HUDEP-2 (cell line): ENCODE measurements around the gene PCDHB15.
"Not testable (repeated sequence)": the region's sequence is repeated elsewhere in the genome, so short reads cannot be mapped to it uniquely, and the experiment has no call there.

Experiments used
- DNase-seq, 76 experiments: peaks; one replicate each; lab custom pipeline; 2025; ENCODE audit not compliant: unreplicated experiment in 76 of 76; lab: John Stamatoyannopoulos, UW

Gene PCDHB15

DNA sequence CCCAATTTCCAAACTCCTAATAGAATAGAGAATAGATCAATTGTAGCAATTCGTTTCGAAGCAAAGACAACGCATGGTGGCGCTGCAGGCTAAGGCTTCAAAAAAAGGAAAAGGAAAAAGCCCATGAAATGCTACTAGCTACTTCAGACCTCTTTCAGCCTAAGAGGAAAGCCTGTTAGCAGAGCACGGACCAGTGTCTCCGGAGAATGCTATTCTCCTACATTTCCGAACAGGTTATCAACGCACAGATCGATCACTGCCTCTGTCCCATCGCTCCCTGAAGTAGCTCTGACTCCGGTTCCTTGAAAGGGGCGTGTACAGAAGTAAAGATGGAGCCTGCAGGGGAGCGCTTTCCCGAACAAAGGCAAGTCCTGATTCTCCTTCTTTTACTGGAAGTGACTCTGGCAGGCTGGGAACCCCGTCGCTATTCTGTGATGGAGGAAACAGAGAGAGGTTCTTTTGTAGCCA is at the start of gene PCDHB15:
PCDHB15 (plus strand) TSS at position 146 of the 468 bp plus-strand sequence; CDS start at position 330, 184 bp downstream.
- peak in 8 of 76 experiments; percentile 0 to 29 (median 8) for DNase-seq

GRCh38 chr5:141196363-141196762 is 48.8 kb upstream of the PCDHB15 start:
- no peak for DNase-seq

DNA sequence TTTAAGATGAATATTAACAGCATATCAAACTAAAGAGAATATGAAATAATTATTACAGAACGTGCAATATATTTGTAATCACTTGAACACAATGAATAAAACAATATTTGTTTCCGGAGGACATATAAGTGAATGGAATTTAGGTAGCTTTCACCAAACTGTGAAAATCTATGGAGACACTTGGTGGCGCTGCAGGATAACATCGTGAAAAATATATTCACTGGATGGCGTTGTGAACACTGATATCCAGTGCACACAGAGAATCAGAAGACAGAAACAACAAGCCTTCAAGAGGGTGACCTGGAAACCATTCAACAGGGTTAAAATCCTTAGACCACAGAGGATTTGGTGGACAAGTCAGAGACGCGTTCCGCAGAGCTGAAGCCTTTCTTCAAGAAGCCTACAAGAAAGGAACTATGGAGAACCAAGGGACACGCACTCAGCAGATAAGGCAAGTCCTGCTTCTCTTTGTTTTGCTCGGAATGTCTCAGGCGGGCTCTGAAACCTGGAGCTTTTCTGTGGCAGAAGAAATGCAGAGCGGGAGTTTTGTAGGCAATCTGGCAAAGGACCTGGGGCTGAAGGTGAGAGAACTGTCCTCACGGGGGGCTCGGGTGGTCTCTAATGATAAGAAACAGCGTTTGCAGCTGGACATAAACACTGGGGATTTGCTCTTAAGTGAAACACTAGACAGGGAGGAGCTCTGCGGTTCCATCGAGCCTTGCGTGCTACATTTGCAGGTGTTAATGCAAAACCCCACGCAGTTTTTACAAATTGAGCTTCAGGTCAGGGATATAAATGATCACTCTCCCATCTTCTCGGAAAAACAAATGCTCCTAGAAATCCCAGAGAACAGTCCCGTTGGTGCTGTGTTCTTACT is 45.6 kb upstream of the PCDHB15 start, which contains the start of gene PCDHB11:
PCDHB11 (plus strand) TSS at position 269 of the 877 bp plus-strand sequence; CDS start at position 417, 148 bp downstream.
- DNase-seq, result no peak

GRCh38 chr5:141201126-141201525 is 44.1 kb upstream of the PCDHB15 start:
- not testable (repeated sequence) for DNase-seq

GRCh38 chr5:141201646-141202045 is 43.5 kb upstream of the PCDHB15 start:
- DNase-seq, result not testable (repeated sequence)

DNA sequence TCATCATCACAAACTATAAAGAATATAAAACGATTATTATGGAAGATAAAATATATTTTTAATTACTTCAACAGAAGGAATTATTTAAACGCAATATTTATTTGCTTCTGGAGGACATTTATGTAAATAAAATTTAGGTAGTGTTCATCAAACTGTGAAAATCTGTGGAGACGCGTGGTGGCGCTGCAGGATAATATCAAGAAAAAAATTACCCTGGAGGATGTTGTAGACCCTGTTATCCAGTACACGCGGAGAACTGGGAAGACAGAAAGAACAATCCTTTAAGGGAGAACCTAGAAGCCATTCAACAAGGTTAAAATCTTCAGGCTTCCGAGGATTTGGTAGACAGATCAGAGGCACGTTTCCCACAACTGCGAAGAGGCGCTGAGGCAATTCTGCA is 36.7 kb upstream of the PCDHB15 start, which contains the start of gene PCDHB12:
PCDHB12 (plus strand) TSS at position 242 of the 400 bp plus-strand sequence. CDS start 189 bp downstream, outside the sequence.
- DNase-seq, result no peak

- DNase-seq, result not testable (repeated sequence)
Measured at GRCh38 chr5:141210281-141210680, 34.9 kb upstream of the PCDHB15 start.

- not testable (repeated sequence) for DNase-seq
Measured at GRCh38 chr5:141210849-141211248, 34.3 kb upstream of the PCDHB15 start.

DNA sequence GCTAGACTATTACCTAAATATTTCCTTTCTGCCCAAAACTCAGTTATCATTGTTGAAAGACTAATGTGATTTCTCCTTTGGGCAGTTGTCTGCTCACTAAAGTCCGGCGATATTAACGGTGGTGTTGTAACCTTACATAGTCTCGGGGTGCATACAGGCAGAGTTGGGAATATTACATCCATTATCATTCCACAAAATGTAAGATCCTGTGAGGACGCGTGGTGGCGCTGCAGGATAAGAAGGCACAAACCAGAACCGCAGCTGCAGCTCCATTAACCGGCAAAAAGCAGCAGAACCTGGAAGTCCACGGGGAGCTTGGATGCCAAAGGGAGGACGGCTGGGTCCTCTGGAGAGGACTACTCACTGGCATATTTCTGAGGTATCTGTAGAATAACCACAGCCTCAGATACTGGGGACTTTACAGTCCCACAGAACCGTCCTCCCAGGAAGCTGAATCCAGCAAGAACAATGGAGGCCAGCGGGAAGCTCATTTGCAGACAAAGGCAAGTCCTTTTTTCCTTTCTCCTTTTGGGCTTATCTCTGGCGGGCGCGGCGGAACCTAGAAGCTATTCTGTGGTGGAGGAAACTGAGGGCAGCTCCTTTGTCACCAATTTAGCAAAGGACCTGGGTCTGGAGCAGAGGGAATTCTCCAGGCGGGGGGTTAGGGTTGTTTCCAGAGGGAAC is 31.4 kb upstream of the PCDHB15 start, which contains the start of gene PCDHB13:
PCDHB13 (plus strand) TSS at position 264 of the 684 bp plus-strand sequence; CDS start at position 469, 205 bp downstream.
- DNase-seq, result peak in 9 of 76 experiments; percentile 2 to 30 (median 12)

DNA sequence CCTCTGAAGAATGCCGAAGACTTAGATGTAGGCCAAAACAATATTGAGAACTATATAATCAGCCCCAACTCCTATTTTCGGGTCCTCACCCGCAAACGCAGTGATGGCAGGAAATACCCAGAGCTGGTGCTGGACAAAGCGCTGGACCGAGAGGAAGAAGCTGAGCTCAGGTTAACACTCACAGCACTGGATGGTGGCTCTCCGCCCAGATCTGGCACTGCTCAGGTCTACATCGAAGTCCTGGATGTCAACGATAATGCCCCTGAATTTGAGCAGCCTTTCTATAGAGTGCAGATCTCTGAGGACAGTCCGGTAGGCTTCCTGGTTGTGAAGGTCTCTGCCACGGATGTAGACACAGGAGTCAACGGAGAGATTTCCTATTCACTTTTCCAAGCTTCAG is 30.6 kb upstream of the PCDHB15 start:
- not testable (repeated sequence) for DNase-seq

DNA sequence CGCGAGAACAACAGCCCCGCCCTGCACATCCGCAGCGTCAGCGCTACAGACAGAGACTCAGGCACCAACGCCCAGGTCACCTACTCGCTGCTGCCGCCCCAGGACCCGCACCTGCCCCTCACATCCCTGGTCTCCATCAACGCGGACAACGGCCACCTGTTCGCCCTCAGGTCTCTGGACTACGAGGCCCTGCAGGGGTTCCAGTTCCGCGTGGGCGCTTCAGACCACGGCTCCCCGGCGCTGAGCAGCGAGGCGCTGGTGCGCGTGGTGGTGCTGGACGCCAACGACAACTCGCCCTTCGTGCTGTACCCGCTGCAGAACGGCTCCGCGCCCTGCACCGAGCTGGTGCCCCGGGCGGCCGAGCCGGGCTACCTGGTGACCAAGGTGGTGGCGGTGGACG is 29.7 kb upstream of the PCDHB15 start:
- DNase-seq, result not testable (repeated sequence)

DNA sequence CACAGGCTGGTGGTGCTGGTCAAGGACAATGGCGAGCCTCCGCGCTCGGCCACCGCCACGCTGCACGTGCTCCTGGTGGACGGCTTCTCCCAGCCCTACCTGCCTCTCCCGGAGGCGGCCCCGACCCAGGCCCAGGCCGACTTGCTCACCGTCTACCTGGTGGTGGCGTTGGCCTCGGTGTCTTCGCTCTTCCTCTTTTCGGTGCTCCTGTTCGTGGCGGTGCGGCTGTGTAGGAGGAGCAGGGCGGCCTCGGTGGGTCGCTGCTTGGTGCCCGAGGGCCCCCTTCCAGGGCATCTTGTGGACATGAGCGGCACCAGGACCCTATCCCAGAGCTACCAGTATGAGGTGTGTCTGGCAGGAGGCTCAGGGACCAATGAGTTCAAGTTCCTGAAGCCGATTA is 29.2 kb upstream of the PCDHB15 start:
- not testable (repeated sequence) for DNase-seq

GRCh38 chr5:141223112-141223783 is 21.9 kb upstream of the PCDHB15 start, which contains the start of gene PCDHB14:
Gene PCDHB14 (plus strand): TSS chr5:141223343. CDS start chr5:141223506, 163 bp downstream.
- peak in 2 of 76 experiments; percentile 7 to 9 for DNase-seq

GRCh38 chr5:141224844-141225243 is 20.4 kb upstream of the PCDHB15 start:
- not testable (repeated sequence) for DNase-seq

- not testable (repeated sequence) for DNase-seq
Measured at GRCh38 chr5:141225421-141225820, 19.8 kb upstream of the PCDHB15 start.

DNA sequence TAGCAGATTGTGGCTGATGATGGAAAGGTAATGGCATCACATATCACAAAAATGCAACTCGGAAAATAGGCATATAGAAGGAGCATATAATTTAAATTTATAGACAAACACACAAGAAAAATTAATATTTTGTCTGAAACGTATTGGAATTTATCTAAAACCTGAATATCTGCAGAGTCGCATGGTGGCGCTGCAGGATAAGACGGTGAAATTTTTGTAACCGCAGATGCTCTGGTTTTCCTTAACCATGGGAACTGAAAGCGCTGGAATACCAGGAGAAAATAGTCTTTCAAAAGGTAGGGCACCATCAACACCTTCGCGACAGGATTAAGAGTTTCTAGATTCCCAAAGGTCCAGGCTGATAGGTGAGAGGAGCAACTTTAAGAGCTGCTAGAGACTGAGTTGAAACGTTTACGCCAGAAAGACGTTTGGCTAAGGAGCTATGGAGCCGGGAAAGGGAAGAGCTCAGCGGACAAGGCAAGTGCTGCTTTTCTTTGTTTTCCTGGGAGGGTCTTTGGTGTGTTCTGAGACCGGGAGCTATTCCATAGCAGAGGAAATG is 11.0 kb upstream of the PCDHB15 start:
- DNase-seq, result no peak

GRCh38 chr5:141235922-141236321 is 9.3 kb upstream of the PCDHB15 start:
- DNase-seq, result not testable (repeated sequence)

DNA sequence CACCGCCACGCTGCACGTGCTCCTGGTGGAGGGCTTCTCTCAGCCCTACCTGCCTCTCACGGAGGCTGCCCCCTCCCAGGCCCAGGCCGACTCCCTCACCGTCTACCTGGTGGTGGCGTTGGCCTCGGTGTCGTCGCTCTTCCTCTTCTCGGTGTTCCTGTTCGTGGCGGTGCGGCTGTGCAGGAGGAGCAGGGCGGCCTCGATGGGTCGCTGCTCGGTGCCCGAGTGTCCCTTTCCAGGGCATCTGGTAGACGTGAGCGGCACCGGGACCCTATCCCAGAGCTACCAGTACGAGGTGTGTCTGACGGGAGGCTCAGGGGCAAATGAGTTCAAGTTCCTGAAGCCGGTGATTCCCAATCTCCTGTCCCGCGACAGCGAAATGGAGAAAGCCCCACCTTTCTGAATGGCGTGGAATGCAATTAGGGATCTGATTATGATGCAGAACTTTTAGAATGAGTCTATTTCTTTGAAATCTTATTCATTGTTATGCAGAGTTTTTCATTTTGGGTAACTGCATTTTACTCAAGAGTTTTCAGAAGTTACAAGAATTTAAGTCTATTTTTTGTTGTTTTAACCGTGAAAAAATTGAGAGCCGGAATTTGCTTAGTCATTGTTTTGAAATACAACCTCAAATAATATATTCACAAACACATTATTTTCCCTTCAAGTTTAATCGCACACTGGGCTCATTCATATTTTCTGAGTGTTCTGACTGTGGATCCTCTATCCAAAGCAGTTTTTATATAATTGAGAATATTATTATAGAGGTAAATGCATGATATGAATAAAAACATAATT is 8.5 kb upstream of the PCDHB15 start:
- no peak for DNase-seq

GRCh38 chr5:141241496-141241895 is 3.7 kb upstream of the PCDHB15 start:
- DNase-seq, result no peak
